Uterus (tissue), 4 donors: ENCODE measurements around the gene SYPL1. TPM values are rescaled to one million over a fixed set of nuclear protein-coding genes. Genes with fewer than 3 reads are reported as not detected.

Source experiments
- DNase-seq, 2 donors: peaks; one replicate each; pipeline ENCODE4 v3.0.0-alpha.2; 2019 to 2020
- H3K27ac ChIP-seq, 2 donors: fragments of 200-600 bp; sonication (generic); 1 replicate in 1 of 2; 2 replicates in 1 of 2; pipeline ENCODE4 v1.5.1; 2016 to 2018
- H3K27me3 ChIP-seq, 2 donors: fragments of 200-600 bp; sonication (generic); one replicate each; pipeline ENCODE4 v1.5.1; 2018 to 2019; ENCODE audit warnings: control low read depth in 1 of 2
- H3K36me3 ChIP-seq, 2 donors: fragments of 200-600 bp; sonication (generic); one replicate each; pipeline ENCODE4 v1.5.1; 2019; ENCODE audit warnings: control low read depth in 1 of 2
- H3K4me1 ChIP-seq, 2 donors: fragments of 200-600 bp; sonication (generic); one replicate each; pipeline ENCODE4 v1.5.1; 2018 to 2019; ENCODE audit warnings: control low read depth in 1 of 2
- H3K4me3 ChIP-seq, 2 donors: fragments of 200-600 bp; sonication (generic); 1 replicate in 1 of 2; 2 replicates in 1 of 2; pipeline ENCODE4 v1.5.1; 2018 to 2019; ENCODE audit warnings: mild to moderate bottlenecking in 1 of 2
- H3K9me3 ChIP-seq, 2 donors: fragments of 200-600 bp; sonication (generic); one replicate each; pipeline ENCODE4 v1.5.1; 2019; ENCODE audit warnings: control low read depth in 1 of 2
- POLR2A ChIP-seq, 2 donors: fragments of 450-650 bp; IDR thresholded peaks; one replicate each; pipeline ENCODE4 v1.6.1; 2016; ENCODE audit warnings: antibody characterized with exemption in 2 of 2, mild to moderate bottlenecking in 1 of 2, moderate library complexity in 1 of 2
- intact Hi-C: fragments of 100-400 bp; cut with DNase I; formaldehyde crosslinking; loops from one replicate; pipeline ENCODE4 v1.15.1; 2023; ENCODE audit warnings: low total_unique reads
- total RNA-seq, 4 donors: library from RNA; depleted of rRNA in 3 of 4; stranded (reverse); fragments of >200 nt in 3 of 4; gene quantifications; one replicate each; pipeline versions ENCODE4 v1.1.0 to v1.2.4, GENCODE V29; 2014 to 2023
- TF ChIP-seq, protein P1 (sequence below), 4 experiments: fragments of 200-600 bp in 2 of 4; fragments of 450-650 bp in 2 of 4; sonication (generic) in 2 of 4; IDR thresholded peaks; one replicate each; pipeline ENCODE4 v1.5.1; 2016 to 2019; ENCODE audit warnings: antibody characterized with exemption in 4 of 4, mild to moderate bottlenecking in 2 of 4, moderate library complexity in 1 of 4
- donor health status: DM: yes; HTN: yes; CAD: no.

The SYPL1 gene
- total RNA-seq, 4 donors from 2014 or later, result 123 to 220 (median 131) TPM

GRCh38 chr7:106128836-106129235 lies 16.7 kb upstream of the SYPL1 start:
- Histone ChIP-seq H3K4me3 (no peak overlapping the region), H3K27me3 (no peaks in the 10 kb centered on the region), H3K36me3 (no peaks in the 10 kb centered on the region), H3K9me3 (no peaks in the 10 kb centered on the region), H3K4me1 (peaks cover 0 to 8% of the 10 kb centered on the region in 2 donors), H3K27ac (no peak overlapping the region)
- intact Hi-C loops, result no loop called here
- DNase-seq, result no peak
- TF ChIP-seq, protein P1, sequence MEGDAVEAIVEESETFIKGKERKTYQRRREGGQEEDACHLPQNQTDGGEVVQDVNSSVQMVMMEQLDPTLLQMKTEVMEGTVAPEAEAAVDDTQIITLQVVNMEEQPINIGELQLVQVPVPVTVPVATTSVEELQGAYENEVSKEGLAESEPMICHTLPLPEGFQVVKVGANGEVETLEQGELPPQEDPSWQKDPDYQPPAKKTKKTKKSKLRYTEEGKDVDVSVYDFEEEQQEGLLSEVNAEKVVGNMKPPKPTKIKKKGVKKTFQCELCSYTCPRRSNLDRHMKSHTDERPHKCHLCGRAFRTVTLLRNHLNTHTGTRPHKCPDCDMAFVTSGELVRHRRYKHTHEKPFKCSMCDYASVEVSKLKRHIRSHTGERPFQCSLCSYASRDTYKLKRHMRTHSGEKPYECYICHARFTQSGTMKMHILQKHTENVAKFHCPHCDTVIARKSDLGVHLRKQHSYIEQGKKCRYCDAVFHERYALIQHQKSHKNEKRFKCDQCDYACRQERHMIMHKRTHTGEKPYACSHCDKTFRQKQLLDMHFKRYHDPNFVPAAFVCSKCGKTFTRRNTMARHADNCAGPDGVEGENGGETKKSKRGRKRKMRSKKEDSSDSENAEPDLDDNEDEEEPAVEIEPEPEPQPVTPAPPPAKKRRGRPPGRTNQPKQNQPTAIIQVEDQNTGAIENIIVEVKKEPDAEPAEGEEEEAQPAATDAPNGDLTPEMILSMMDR (IDR thresholded peaks at IDR 0.05), result no peak
- TF ChIP-seq POLR2A (IDR thresholded peaks at IDR 0.05), result no peak

DNA sequence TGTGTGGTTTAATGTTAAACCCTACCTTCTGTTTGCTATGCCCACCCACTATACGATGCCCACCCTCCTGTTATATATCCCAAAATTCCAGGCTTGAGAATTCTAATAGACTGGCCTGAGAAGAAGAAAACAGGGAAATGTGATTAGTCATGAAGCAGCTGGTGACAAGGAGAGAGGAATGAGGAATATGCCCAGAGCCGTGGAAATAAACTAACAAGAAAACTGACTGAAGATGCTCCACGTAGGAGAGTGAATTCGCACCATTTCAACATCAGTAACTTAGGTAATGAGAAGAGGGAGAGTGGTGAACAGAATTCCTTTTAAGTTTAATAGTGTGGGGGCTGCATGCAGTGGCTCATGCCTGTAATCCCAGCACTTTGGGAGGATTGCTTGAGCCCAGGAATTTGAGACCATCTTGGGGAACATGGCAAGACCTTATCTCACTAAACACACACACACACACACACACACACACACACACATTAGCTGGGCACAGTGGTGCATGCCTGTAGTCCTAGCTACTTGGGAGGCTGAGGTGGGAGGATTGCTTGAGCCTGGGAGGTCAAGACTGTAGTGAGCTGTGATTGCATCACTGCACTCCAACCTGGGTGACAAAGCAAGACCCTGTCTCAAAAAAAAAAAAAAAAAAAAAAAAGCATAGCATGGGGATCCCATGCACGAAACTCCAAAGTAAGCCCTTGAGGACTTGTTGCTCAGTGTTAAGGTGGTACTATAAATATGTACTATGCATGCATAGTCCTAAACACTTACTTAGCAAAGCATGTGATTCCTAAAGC lies 16.1 kb upstream of the SYPL1 start:
- intact Hi-C loops, result no loop called here
- H3K9me3 ChIP-seq, result no peaks in the 10 kb centered on the region

DNA sequence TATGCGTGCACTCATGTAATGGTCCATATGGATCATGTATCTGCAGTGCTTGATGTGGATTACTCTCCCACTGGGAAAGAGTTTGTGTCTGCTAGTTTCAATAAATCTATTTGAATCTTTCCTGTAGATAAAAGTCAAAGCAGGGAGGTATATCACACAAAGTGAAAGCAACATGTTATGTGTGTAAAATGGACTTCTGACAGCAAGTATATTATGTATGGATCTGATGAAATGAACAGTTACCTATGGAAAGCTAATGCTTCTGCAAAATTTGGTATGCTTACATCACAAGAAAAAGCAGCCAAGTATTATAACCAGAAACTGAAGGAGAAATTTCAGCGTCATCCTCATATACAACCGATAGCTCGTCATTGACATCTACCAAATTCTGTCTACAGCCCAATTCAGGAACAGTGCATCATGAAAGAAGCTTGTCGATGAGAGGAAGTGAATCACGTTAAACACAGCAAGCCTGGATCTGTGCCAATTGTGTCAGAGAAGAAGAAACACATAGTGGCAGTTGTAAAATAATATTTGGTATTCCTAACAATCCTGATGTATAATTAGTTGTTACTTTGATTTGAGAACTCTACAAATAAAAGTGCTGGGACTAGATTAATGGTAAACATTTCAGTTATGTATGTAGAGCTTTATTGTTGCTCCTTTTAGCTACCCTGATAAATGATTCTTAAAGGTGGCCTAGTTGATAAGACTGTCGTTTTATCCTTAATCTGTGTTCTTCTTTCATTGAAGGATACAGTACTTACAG lies 14.2 kb upstream of the SYPL1 start:
- peak overlapping the region in 1 of 2 donors; percentile 39 for H3K27ac ChIP-seq
- H3K36me3 ChIP-seq, result no peaks in the 10 kb centered on the region
- peaks cover 0 to 8% of the 10 kb centered on the region in 2 donors for H3K4me1 ChIP-seq
- H3K4me3 ChIP-seq, result no peak overlapping the region
- intact Hi-C loops, result no loop called here
- no peaks in the 10 kb centered on the region for H3K9me3 ChIP-seq
- DNase-seq, result no peak
- no peaks in the 10 kb centered on the region for H3K27me3 ChIP-seq
- TF ChIP-seq, protein P1 (IDR thresholded peaks at IDR 0.05), result no peak
- TF ChIP-seq POLR2A (IDR thresholded peaks at IDR 0.05), result no peak

More for the DNA sequence above, 16.1 kb upstream of the SYPL1 start:
- Histone ChIP-seq H3K27me3 (no peaks in the 10 kb centered on the region), H3K4me1 (peaks cover 0 to 8% of the 10 kb centered on the region in 2 donors), H3K27ac (no peak overlapping the region), H3K36me3 (no peaks in the 10 kb centered on the region), H3K4me3 (no peak overlapping the region)
- TF ChIP-seq, protein P1 (IDR thresholded peaks at IDR 0.05), result no peak
- no peak for TF ChIP-seq POLR2A (IDR thresholded peaks at IDR 0.05)
- no peak for DNase-seq

DNA sequence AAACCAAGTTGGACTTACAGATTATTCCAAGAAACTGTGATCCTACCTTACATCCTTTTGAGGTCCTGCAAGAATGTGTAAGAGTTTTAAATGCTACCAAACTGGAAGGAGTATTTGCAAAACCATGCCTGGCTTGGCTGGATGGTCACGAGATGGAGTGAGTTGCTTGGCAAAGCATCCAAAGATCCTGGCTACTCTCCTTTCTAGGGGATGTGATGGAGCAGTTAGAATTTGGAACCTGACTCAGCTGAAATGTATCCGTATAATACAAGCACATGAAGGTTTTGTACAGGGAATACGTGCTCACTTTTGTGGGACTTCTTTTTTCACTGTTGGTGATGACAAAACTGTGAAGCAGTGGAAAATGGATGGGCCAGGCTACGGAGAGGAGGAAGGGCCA lies 13.3 kb upstream of the SYPL1 start:
- intact Hi-C loops, result no loop called here
- H3K4me1 ChIP-seq, result peaks cover 0 to 8% of the 10 kb centered on the region in 2 donors
- peak; percentile 58 to 59 for DNase-seq
- H3K27me3 ChIP-seq, result no peaks in the 10 kb centered on the region
- H3K9me3 ChIP-seq, result no peaks in the 10 kb centered on the region
- no peaks in the 10 kb centered on the region for H3K36me3 ChIP-seq
- TF ChIP-seq POLR2A (IDR thresholded peaks at IDR 0.05), result no peak
- no peak overlapping the region for H3K4me3 ChIP-seq
- H3K27ac ChIP-seq, result peak overlapping the region; percentile 39 to 54

DNA sequence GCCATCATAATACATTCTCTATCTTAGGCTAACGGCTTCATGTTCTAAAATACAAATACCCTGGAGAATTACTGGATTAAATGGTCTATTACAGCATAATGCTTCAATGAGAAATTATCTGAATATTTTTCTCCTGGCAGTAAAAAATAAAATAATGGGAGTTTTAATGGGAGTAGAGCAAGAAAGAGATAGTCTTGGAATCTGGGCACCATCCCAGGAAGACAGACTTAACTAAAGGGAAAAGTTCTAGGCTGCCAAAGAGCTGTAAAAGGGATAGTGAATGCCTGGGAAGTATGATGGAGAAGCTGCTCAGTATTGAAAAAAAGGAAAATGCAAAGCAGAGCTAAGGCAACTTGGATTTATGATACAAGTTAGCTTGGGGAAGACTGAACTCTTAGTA lies 12.1 kb upstream of the SYPL1 start:
- Histone ChIP-seq H3K9me3 (no peaks in the 10 kb centered on the region), H3K4me1 (peaks cover 0 to 8% of the 10 kb centered on the region in 2 donors), H3K4me3 (no peak overlapping the region), H3K27ac (peak overlapping the region; percentile 35 to 54), H3K27me3 (no peaks in the 10 kb centered on the region), H3K36me3 (no peaks in the 10 kb centered on the region)
- peak in 1 of 2 donors; percentile 55 for DNase-seq
- intact Hi-C loops, result no loop called here
- TF ChIP-seq POLR2A (IDR thresholded peaks at IDR 0.05), result no peak
- TF ChIP-seq, protein P1 (IDR thresholded peaks at IDR 0.05), result no peak
